IMR-90 (cell line): Measurements from ENCODE around the gene MRPS34.

Source experiments
- BHLHE40 ChIP-seq: fragments of 150-350 bp; IDR thresholded peaks from 2 replicates; pipeline ENCODE4 v1.6.1; 2016; ENCODE audit warnings: mild to moderate bottlenecking, low read depth, low read length
- CEBPB ChIP-seq: IDR thresholded peaks from 2 replicates; pipeline ENCODE4 v1.6.1; 2012; ENCODE audit warnings: low read depth, low read length, improper control_type of control experiment
- CTCF ChIP-seq: conservative IDR thresholded peaks from 2 replicates; pipeline ENCODE4 v1.5.1; 2012; ENCODE audit warnings: mild to moderate bottlenecking, low read depth, low read length, improper control_type of control experiment
- ELK1 ChIP-seq: fragments of 150-350 bp; IDR thresholded peaks from 2 replicates; pipeline ENCODE4 v1.6.1; 2016; ENCODE audit warnings: low read depth, mild to moderate bottlenecking, low read length, moderate library complexity, borderline replicate concordance
- MAFK ChIP-seq: IDR thresholded peaks from 2 replicates; pipeline ENCODE4 v1.6.1; 2012; ENCODE audit warnings: low read depth, low read length, improper control_type of control experiment
- MAZ ChIP-seq: IDR thresholded peaks from 2 replicates; pipeline ENCODE4 v1.6.1; 2012; ENCODE audit warnings: low read depth, mild to moderate bottlenecking, low read length, improper control_type of control experiment, moderate library complexity, borderline replicate concordance
- MXI1 ChIP-seq: IDR thresholded peaks from 2 replicates; pipeline ENCODE4 v1.6.1; 2012; ENCODE audit warnings: low read depth, mild to moderate bottlenecking, low read length, moderate library complexity, borderline replicate concordance
- POLR2A ChIP-seq: IDR thresholded peaks from 2 replicates; pipeline ENCODE4 v1.6.1; 2012; ENCODE audit warnings: mild to moderate bottlenecking, low read depth, low read length
- RAD21 ChIP-seq: IDR thresholded peaks from 2 replicates; pipeline ENCODE4 v1.6.1; 2012; ENCODE audit warnings: low read length, improper control_type of control experiment
- RCOR1 ChIP-seq: IDR thresholded peaks from 2 replicates; pipeline ENCODE4 v1.6.1; 2012; ENCODE audit warnings: mild to moderate bottlenecking, low read length, improper control_type of control experiment; ENCODE audit not compliant: insufficient replicate concordance
- RFX5 ChIP-seq: IDR thresholded peaks from 2 replicates; pipeline ENCODE4 v1.8.0; 2012; ENCODE audit warnings: low read depth, mild to moderate bottlenecking, low read length, moderate library complexity
- SMC3 ChIP-seq: fragments of 150-350 bp; IDR thresholded peaks from 2 replicates; pipeline ENCODE4 v1.6.1; 2016; ENCODE audit warnings: low read depth, mild to moderate bottlenecking, antibody characterized with exemption, low read length, moderate library complexity
- USF2 ChIP-seq: fragments of 150-350 bp; IDR thresholded peaks from 2 replicates; pipeline ENCODE4 v1.6.1; 2017; ENCODE audit warnings: mild to moderate bottlenecking, antibody characterized with exemption, low read length, low read depth

- TF ChIP-seq USF2 (no peak), CTCF (no peak), RAD21 (no peak), POLR2A (no peak), CEBPB (no peak), SMC3 (no peak), RFX5 (no peak), ELK1 (no peak), MAFK (no peak), BHLHE40 (no peak), MAZ (no peak), MXI1 (no peak), RCOR1 (no peak)
Observed at GRCh38 chr16:1778200-1779179, 5.6 kb upstream of the MRPS34 start.
